NCI-H446 (cell line): Measurements from ENCODE around the gene CETN2.
A peak's percentile ranks its signal among the peaks of the same experiment; 100 is the strongest.
"Not testable (repeated sequence)": the region's sequence is repeated elsewhere in the genome, so short reads cannot be mapped to it uniquely, and the experiment has no call there.

Experiments
- DNase-seq, 2 experiments: peaks; one replicate each; lab custom pipeline; 2025; lab: John Stamatoyannopoulos, UW

The CETN2 gene

GRCh38 chrX:152832520-152832919 lies 2.0 kb upstream of the CETN2 start:
- no peak for DNase-seq

- DNase-seq: no peak
Observed at GRCh38 chrX:152831391-152831790, 834 bp upstream of the CETN2 start.

- DNase-seq: no peak
Observed at GRCh38 chrX:152824841-152825374, 5.6 kb downstream of the CETN2 start.

- DNase-seq: no peak
Observed at GRCh38 chrX:152823657-152824056, 6.9 kb downstream of the CETN2 start.

- no peak for DNase-seq
Observed at GRCh38 chrX:152822383-152823086, 8.0 kb downstream of the CETN2 start.

GRCh38 chrX:152821145-152821765 lies 9.3 kb downstream of the CETN2 start:
- peak in 1 of 2 experiments; percentile 40 for DNase-seq

- no peak for DNase-seq
Observed at GRCh38 chrX:152819732-152820131, 10.8 kb downstream of the CETN2 start.

GRCh38 chrX:152819266-152819665 lies 11.3 kb downstream of the CETN2 start:
- DNase-seq: no peak

GRCh38 chrX:152818356-152818755 lies 12.2 kb downstream of the CETN2 start:
- no peak for DNase-seq

- peak in 1 of 2 experiments; percentile 57 for DNase-seq
Observed at GRCh38 chrX:152817078-152817764, 13.3 kb downstream of the CETN2 start.

GRCh38 chrX:152814048-152814447 lies 16.5 kb downstream of the CETN2 start:
- no peak for DNase-seq

- DNase-seq: no peak
Observed at GRCh38 chrX:152813206-152813605, 17.4 kb downstream of the CETN2 start.

- no peak for DNase-seq
Observed at GRCh38 chrX:152810403-152810802, 20.2 kb downstream of the CETN2 start.

GRCh38 chrX:152806035-152806434 lies 24.5 kb downstream of the CETN2 start:
- DNase-seq: no peak

- DNase-seq: no peak
Observed at GRCh38 chrX:152798945-152799344, 31.6 kb downstream of the CETN2 start.

GRCh38 chrX:152787062-152787461 lies 43.5 kb downstream of the CETN2 start:
- DNase-seq: not testable (repeated sequence)
